Measurements from ENCODE around the gene METTL17. TPM values are rescaled to one million over a fixed set of nuclear protein-coding genes. Genes with fewer than 3 reads are reported as not detected.

The METTL17 gene
- total RNA-seq, 4 donors from 2014 or later, result 53.6 to 74.6 (median 68.5) TPM

DNA sequence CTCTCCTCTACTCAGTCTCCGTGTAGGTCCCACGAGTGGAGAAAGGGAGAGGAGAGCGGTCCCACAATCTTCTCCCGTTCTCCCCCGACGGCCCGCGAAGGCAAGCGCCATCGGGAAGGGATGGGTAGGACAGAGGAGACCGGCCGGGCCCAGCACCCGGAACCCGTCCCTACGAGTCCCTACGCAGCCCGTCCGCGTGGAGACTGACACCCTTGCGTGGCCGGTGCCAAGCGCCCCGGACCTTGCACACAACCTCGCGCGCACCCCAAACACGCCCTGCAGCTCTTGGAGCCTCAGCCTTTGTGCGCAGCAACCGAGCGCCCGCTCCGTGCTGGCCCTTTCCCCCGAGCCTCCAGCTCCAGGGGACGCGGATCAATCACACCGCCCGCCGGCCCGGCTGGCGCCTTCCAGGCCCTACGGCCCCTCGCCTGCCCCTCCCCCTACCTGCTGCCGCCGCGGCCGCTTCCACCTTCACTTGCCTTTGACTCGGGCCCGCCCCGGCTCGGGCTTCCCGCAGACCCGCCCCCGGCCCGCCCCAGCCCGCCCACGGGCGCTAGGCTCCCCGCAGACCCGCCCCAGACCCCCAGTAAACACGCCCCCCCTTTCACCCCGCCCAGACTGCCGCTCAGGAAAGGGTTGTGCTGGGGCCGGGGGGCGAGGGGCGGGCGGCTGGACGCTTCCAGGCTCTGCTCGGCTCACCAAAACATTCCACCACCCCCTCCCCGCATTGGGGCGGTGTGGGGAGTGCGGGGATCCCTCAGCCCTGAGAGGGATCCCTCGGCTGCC lies 35.0 kb downstream of the METTL17 start, which contains the start of gene NDRG2:
Gene NDRG2, minus strand, starts transcription at position 477 of the 786 bp plus-strand sequence. CDS start 1,746 bp downstream, outside the sequence.
- peak within 1 kb of the TSS; percentile 68 to 94 (median 80) for H3K4me3 ChIP-seq
- intact Hi-C loops (cut with DNase I), result no loop called here
- H3K4me1 ChIP-seq, result peaks cover 12 to 67% (median 25%) of the 10 kb centered on the region in 3 donors
- H3K27me3 ChIP-seq, result no peaks in the 10 kb centered on the region
- 0% methylated on average over 2 to 8 of the region's 72 CpGs for WGBS, 2 donors
- no peaks in the 10 kb centered on the region for H3K9me3 ChIP-seq
- peak within 1 kb of the TSS; percentile 81 to 95 (median 90) for H3K27ac ChIP-seq
- DNase-seq, result no peak
- TF ChIP-seq, protein P1, sequence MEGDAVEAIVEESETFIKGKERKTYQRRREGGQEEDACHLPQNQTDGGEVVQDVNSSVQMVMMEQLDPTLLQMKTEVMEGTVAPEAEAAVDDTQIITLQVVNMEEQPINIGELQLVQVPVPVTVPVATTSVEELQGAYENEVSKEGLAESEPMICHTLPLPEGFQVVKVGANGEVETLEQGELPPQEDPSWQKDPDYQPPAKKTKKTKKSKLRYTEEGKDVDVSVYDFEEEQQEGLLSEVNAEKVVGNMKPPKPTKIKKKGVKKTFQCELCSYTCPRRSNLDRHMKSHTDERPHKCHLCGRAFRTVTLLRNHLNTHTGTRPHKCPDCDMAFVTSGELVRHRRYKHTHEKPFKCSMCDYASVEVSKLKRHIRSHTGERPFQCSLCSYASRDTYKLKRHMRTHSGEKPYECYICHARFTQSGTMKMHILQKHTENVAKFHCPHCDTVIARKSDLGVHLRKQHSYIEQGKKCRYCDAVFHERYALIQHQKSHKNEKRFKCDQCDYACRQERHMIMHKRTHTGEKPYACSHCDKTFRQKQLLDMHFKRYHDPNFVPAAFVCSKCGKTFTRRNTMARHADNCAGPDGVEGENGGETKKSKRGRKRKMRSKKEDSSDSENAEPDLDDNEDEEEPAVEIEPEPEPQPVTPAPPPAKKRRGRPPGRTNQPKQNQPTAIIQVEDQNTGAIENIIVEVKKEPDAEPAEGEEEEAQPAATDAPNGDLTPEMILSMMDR (IDR thresholded peaks at IDR 0.05), result no peak
- TF ChIP-seq POLR2A (IDR thresholded peaks at IDR 0.05), result peak in 1 of 4 donors; percentile 55
- H3K36me3 ChIP-seq, result peaks cover 0 to 27% (median 5%) of the 10 kb centered on the region in 3 donors

DNA sequence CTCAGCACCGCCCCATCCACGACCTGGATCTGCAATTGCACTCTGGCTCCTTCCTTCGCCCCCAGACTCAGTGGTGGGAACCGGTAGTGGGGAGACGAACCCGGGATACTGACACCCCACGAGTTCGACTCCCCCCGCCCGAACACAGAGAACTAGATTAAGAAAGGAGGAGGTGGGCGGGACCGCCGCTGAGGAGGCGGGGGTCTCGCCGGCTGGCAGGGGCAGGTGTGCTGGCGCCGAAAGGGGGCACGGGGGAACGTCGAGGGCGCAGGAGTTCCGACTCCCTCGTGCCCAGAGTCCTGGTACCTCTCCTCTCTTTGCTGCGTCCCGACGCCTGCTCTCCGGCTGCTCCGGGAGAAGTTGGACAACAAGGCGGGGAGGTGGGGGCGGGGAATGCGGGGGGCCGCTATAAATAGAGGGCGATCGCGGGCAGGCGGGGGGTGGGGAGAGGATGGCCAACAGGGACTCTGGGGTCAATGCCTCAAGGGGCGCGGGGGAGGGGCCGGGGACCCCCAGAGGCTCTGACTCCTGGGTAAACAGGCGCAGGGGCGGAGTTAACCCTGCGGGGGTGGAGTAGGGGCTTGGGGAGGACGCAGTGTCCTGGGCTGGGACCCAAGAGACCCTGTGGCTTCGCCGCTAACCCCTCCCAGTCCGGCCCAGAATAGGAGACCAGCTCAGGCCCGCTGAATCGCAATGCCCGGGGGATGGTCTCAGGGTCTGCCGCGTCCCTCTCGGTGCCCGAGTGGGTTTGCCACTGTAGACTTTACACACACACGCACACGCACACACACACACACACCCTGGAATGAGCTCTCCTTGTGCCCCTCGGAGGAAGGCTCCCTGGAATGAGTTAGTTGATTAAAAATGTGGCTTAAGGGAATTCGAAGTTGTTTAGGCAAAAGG lies 35.8 kb downstream of the METTL17 start:
- DNase-seq, result no peak
- H3K27ac ChIP-seq, result peak overlapping the region; percentile 81 to 95 (median 90)
- WGBS, 2 donors, result 15 to 28% methylated on average over 2 to 33 of the region's 58 CpGs

DNA sequence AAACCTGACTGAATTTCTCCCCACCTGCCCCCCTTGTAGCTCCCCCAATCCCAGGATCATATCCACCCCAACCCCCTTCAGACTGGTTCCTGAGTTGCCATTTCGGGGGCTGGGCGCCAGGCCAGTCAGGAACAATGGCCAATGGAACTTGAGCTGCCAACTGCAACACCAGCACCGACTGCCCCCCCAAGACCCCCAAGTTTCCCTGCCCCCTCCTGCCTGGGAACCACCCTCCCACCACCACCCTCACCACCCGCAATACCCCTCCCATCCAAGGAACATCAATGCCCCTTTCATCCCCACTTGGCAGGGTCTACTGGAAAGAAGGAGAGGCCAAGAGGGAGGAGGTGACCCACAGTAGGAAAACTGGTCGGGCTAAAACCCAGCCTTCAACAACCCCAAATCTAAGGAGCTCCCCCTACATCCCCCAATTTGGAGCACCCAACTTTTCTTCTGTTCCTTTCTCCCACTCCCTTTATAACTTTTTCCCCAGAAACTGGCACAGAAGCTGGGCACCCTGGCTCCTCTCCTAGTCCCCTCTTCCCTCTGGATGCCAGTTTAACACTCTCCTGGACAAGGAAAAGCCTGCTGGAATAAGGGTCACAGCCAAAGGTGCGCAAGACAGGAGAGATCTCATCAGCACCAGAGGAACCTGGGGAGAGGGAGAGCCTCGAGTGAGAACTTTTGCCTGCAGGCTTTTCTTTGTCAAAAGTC lies 36.7 kb downstream of the METTL17 start:
- 43 to 63% methylated on average over 5 to 7 of the region's 7 CpGs for WGBS, 2 donors
- intact Hi-C loops (cut with DNase I), result no loop called here
- H3K27ac ChIP-seq, result peak overlapping the region; percentile 81 to 95 (median 90)
- TF ChIP-seq, protein P1 (IDR thresholded peaks at IDR 0.05), result no peak
- no peak for TF ChIP-seq POLR2A (IDR thresholded peaks at IDR 0.05)
- H3K36me3 ChIP-seq, result peaks cover 0 to 10% (median 0%) of the 10 kb centered on the region in 3 donors
- H3K4me1 ChIP-seq, result peaks cover 12 to 54% (median 25%) of the 10 kb centered on the region in 3 donors
- H3K9me3 ChIP-seq, result no peaks in the 10 kb centered on the region
- DNase-seq, result no peak
- no peaks in the 10 kb centered on the region for H3K27me3 ChIP-seq
- H3K4me3 ChIP-seq, result peak overlapping the region in 3 of 4 donors; percentile 76 to 94 (median 83)

More for the DNA sequence above, 35.8 kb downstream of the METTL17 start:
- Histone ChIP-seq H3K4me1 (peaks cover 12 to 62% (median 25%) of the 10 kb centered on the region in 3 donors), H3K27me3 (no peaks in the 10 kb centered on the region), H3K4me3 (peak overlapping the region; percentile 68 to 94 (median 80)), H3K36me3 (peaks cover 0 to 18% (median under 1%) of the 10 kb centered on the region in 3 donors), H3K9me3 (no peaks in the 10 kb centered on the region)
- TF ChIP-seq, protein P1 (IDR thresholded peaks at IDR 0.05), result peak in 1 of 6 experiments; percentile 6
- TF ChIP-seq POLR2A (IDR thresholded peaks at IDR 0.05), result no peak
- intact Hi-C loops (cut with DNase I), result no loop called here

DNA sequence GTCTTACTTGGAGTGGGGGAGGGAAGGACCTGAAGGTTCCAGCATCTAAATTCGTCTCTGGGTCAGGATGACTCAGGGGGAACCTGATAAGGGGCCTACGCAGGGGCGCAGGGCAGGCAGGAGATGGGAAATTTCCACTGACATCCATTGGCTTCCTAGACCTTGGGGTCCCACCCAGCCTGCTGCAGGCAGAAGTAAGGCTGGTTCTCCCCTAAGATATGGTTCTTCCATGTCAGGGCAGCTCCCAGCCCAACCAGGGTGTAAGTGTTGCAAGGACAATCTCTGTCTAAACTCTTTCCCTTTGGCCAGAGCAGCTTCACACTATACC lies 37.2 kb downstream of the METTL17 start:
- H3K4me3 ChIP-seq, result no peak overlapping the region
- intact Hi-C loops (cut with DNase I), result no loop called here
- DNase-seq, result no peak

More for the DNA sequence above, 37.2 kb downstream of the METTL17 start:
- Histone ChIP-seq H3K9me3 (no peaks in the 10 kb centered on the region), H3K27ac (peak overlapping the region; percentile 81 to 95 (median 90)), H3K36me3 (peaks cover 0 to 5% (median 0%) of the 10 kb centered on the region in 3 donors), H3K27me3 (no peaks in the 10 kb centered on the region), H3K4me1 (peaks cover 12 to 49% (median 25%) of the 10 kb centered on the region in 3 donors)
- 45% methylated on average over 3 of the region's 3 CpGs; no CpG with 5 or more reads in 1 of the 2 donors for WGBS, 2 donors
- TF ChIP-seq, protein P1 (IDR thresholded peaks at IDR 0.05), result no peak
- TF ChIP-seq POLR2A (IDR thresholded peaks at IDR 0.05), result no peak
